HL-60/S4 (cell line): ENCODE data around the gene ABHD12.
"Not testable (repeated sequence)": the region's sequence is repeated elsewhere in the genome, so short reads cannot be mapped to it uniquely, and the experiment has no call there.

ENCODE experiments used
- in situ Hi-C: fragments of 300-500 bp; cut with MboI; formaldehyde crosslinking; loops from 2 replicates; pipeline ENCODE4 v1.14.3; 2022; ENCODE audit warnings: low sequenced_read_pairs

ABHD12 gene

GRCh38 chr20:25324412-25324811, 66.2 kb downstream of the ABHD12 start:
- in situ Hi-C loops = no loop called here

- in situ Hi-C loops = no loop called here
Measured at GRCh38 chr20:25323496-25324246, 67.0 kb downstream of the ABHD12 start.

- in situ Hi-C loops = no loop called here
Measured at GRCh38 chr20:25321991-25322390, 68.6 kb downstream of the ABHD12 start.

DNA sequence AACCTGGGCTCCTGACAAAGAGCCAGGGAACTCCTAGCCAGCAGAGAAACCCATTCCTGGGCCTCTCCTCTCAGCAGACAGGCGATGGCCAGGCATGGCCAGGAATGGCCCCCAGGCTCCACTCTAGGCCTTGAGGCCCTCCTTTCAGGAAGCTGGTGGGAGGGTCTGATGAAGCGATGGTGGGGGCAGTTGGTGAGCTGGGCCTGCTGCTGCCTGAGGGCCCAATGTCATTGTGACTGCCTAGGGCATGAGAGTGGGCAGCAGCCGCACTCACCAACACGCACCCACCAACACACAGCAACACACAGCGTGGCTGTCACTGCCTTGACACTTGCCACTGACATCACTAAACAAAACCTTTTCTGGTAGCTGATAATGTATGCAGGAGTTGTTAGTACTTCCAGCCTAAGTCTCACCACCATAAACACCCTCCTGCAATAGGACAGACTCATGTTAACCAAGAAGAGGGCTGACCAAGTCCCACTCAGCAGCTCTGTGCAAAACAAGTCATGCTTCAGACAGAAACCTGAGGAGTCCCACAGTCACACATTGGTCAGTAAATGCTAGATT, 69.3 kb downstream of the ABHD12 start:
- in situ Hi-C loops = no loop called here

GRCh38 chr20:25320035-25320800, 70.4 kb downstream of the ABHD12 start:
- in situ Hi-C loops = no loop called here

DNA sequence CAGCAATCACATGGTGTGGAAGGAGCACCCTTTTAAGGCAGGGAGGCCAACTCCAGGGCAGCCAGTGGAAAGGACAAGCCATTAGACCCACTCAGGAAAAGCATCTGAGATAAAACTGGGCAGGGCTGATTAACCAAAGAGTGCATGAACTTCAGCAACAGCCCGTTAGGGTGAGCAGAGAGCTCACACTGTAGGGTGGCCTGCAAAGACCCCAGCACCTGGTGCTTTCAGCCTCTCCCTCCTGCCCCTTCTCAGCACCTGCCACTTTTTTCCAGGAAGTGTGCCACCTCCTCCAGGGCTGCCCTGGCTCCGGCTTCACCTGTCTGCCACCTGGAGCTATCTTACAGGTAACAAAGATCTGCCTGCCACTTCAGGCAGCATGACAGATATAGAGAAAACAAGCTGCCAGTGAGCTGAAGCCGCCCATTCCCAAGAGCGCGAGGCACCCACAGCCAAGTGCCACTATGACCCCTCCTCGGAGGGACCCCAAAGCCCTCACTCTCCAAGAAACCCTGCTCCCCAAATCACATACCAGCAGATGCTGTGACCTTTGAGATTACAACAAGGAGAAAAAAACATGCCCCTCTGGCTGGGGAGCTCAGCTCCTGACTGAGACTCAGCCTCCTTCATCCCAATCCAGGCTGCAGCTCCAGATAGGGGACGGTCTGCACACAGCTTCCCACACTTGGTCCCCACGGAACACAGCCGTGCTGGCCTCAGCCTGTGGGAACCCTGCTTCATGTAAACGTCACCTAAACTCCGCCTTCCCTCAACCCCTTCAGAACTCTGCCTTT, 71.2 kb downstream of the ABHD12 start:
- in situ Hi-C loops = no loop called here

DNA sequence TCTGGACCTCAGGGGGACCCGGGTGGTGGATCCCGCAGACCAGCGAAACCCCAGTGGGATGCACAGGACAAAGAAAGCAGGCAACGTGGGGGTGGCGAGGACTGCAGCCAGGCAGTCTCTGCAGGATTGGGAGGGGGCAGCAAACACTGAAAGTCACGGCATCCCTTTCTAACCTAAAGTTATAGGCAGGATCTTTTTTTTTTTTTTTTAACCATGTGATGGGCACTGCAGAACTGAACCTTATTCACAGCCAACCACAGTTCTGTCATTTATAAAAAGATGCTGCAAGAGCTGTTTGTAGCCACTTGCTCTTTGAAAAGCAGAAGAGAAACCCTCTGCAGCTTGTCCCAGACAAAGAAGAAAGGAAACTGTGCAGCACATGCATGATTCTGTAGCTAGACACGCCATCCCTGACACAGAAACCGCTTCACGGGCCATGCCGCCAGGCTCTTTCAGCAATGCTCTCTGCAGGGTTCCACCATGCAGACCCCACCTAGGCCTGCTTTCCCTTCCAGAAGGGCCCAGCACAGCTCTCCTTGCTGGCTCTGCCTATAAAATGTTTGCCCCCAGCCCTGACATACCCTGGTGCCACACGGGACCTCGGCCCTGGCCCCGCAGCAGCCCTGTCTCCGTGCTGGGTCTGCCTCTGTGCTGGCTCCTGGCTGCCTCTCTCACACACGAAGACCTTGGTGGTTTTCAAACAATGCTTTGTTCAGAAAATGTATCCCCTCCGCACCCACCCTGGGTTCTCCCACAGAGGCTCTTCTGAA, 72.0 kb downstream of the ABHD12 start:
- in situ Hi-C loops = no loop called here

DNA sequence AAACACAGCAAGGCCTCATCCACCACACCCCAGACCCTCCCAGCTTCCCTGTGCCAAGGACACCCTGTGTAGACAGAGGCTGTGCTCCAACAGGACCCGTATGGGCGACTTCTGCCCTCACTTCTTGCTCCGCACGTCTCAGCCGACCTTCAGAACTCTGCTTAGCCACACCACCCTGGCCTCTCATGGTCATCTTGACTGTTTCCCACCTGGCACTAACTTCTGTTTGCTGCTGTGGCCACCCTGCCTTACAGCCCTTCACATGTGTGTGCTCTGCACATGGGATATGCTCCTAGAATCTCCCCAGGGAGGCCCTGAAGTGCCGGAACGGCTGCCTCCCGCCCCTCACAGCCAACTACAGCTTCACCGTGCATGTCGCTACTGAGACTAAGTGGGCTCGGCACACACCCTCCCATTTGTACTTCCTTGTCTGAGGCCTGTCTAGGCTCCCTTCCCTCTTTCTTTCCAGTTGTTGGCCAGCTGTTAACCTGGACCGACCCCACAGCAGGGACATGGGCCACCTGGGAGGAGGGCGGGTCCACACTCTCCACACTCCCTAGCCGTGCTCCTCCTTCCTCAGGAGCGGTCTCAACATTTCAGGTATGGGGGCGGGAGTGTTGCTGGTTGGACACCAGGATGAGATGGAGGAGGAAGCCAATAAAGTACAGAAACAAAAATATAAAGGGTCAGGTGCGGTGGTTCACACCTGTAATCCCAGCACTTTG, 73.1 kb downstream of the ABHD12 start:
- in situ Hi-C loops = no loop called here

DNA sequence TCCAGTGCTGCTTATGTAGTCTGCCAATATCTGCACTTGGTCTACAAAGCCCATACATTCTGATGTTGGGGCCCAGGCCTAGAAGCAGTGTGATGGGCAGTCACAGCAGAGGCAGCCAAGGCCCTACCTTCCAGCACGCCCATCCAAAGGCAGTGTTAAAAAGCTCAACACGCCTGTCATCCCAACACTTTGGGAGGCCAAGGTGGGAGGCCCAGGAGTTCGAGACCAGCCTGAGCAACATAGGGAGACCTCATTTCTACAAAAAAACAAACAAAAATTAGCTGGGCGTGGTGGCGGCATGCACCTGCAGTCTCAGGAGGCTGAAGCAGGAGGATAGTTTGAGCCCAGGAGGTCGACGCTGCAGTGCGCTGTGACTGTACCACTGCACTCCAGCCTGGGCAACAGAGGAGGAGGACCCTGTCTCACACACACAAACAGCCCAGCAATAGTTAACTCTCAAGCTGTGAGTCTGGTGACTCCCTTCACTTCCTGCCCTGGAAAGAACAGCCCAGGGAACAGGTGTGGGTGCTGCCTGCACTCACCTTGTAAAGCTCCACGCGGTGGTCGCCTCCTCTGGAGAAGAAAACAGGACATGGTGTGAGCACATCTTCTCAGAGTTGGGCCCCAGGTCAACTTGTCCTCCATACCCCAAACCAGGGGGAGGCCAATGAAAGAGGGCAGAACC, 74.0 kb downstream of the ABHD12 start:
- in situ Hi-C loops = no loop called here

DNA sequence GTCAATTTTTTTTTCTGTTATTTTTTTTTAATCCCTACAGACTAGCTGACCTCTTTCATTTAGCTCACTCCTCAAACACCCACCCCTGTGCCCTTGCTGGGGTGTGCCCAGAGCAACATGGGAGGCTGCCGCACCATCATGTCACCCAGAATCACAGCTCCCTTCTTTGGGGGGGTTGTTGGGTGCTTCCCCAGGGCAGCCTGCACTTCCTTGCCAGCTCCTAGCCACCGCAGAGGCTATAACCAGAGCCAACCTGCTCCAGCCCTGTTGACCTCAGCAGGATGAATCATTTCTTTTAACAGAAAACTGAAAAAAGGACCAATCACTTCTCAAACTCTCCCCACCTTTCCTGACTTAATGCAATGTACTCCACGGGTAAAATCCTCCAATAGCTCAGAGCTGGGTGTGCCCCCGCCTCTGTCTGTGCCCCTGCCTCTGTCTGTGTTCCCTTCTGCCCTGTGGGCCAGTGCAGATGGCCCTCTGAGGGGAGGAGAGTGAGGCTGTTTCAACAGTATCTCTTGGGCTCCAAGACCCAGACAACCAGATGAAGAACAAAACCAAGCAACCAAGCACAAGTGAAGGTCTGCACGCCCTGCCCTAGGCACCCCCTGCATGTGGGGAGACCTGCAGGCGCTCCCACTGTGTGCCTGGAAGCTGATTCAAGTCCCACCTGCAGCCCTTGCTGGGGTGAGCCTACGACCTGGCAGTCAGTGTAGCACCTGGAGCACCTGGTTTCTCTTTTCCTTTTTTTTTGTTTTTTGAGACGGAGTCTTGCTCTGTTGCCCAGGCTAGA, 75.0 kb downstream of the ABHD12 start:
- in situ Hi-C loops = no loop called here

DNA sequence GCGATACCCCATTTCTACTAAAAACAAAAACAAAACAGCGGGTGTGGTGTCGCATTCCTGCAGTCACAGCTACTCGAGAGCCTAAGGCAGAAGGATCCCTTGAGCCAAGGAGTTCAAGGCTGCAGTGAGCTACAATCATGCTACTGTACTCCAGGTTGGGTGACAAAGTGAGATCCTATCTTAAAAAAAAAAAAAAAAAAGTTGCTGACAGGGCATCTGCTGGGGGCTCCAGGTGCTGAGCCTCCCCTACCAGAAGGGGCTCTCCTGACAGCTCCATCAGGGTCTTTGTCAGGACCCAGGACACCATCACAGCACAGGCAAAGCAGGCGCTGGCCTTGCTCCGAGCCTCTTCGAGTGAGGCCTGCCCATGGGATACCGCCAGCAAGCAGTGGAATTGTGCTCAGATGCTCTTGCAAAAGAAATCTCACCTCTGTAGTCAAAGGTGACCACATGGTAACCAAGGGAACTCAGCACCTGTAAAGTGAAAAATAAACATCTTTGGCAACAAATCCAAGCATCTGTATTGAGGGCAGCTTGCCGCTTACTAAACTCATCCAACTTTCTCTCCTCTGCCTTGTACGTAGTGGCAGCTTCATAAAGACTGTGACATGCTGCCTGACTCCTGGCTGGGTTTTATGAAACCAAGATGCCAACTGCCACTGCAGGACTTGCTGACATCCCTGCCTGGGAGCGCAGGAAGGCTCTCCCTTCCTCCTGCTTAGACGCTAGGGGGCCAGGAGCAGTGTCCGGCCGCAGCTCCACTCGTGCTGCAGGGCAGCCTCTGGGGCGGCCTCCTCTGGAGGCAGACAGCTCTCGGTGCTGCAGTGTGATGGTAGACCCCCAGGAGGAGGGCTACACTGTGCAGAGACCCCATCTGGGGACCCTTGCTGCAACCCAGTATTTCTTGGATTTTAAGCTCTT, 75.9 kb downstream of the ABHD12 start:
- in situ Hi-C loops = no loop called here

DNA sequence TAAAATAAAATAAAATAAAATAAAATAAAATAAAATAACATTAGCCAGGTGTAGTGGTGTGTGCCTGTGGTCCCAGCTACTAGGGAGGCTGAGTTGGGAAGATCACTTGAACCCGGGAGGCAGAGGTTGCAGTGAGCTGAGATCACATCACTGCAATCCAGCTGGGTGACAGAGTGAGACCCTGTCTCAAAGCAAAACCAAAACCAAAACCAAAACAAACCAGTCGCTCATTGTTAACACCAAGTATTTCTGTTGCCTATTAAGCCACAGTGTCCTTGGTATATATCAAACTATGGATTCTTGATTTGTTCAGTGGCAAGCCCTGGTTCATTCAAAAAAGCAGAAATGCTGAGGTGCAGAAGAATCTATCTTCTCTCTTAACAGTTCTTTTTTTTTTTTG, 77.0 kb downstream of the ABHD12 start:
- in situ Hi-C loops = no loop called here

DNA sequence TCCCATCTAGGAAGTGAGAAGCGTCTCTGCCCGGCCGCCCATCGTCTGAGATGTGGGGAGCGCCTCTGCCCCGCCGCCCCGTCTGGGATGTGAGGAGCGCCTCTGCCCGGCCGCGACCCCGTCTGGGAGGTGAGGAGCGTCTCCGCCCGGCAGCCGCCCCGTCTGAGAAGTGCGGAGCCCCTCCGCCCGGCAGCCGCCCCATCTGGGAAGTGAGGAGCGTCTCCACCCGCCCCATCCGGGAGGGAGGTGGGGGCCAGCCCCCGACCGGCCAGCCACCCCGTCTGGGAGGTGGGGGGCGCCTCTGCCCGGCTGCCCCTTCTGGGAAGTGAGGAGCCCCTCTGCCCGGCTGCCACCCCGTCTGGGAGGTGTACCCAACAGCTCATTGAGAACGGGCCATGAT, 77.9 kb downstream of the ABHD12 start:
- in situ Hi-C loops = not testable (repeated sequence)

GRCh38 chr20:25310921-25311728, 79.5 kb downstream of the ABHD12 start:
- in situ Hi-C loops = no loop called here

- in situ Hi-C loops = no loop called here
Measured at GRCh38 chr20:25310268-25310920, 80.2 kb downstream of the ABHD12 start.
